ENCODE results near the gene RFNG.

RFNG gene

DNA sequence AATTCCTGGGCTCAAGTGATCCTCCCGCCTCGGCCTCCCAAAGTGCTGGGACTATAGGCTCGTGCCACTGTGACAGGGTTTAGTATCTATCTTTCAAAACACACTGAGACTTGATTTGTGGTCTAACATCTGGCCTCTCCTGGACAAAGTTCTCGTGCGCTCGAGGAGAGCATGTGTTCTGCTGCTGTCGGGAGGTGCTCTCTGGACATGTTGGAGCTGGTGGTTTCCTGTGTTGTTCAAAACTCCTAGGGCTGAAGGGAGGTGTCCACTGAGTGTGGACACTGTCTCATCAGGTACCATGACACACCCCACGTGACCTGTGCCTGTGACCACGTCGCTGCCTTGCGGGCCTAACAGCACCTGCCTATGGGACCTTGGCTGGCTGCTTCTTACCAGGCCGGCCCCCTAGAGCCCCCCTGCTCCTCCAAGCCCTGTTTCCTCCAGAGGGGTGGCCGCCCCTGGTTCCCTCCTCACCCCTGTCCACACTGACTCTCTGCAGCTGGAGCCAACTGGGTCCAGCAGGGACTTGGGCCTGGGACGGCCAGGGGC is 5.6 kb downstream of the RFNG start:
- TF ChIP-seq, protein P1, sequence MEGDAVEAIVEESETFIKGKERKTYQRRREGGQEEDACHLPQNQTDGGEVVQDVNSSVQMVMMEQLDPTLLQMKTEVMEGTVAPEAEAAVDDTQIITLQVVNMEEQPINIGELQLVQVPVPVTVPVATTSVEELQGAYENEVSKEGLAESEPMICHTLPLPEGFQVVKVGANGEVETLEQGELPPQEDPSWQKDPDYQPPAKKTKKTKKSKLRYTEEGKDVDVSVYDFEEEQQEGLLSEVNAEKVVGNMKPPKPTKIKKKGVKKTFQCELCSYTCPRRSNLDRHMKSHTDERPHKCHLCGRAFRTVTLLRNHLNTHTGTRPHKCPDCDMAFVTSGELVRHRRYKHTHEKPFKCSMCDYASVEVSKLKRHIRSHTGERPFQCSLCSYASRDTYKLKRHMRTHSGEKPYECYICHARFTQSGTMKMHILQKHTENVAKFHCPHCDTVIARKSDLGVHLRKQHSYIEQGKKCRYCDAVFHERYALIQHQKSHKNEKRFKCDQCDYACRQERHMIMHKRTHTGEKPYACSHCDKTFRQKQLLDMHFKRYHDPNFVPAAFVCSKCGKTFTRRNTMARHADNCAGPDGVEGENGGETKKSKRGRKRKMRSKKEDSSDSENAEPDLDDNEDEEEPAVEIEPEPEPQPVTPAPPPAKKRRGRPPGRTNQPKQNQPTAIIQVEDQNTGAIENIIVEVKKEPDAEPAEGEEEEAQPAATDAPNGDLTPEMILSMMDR (IDR thresholded peaks at IDR 0.05), result no peak

DNA sequence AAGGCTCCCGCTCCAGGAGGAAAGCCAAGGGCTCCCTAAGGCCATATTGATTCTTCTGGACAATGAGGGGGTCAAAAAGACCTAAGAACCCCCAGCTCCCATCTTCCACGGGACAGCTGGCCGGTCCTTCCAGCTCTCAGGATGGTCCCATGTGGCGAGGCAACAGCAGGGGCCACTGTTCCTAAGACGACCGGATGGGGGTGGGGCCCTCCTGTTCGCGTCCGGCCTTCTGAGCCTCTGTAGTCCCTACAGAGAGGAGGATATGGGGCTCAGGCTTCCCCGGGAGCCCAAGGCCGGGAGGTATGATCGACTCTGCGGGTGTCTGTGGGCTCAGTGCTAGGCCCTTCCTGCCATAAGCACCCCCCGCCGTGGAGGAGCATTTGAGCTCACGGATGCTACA is 8.1 kb downstream of the RFNG start:
- TF ChIP-seq, protein P1 (IDR thresholded peaks at IDR 0.05), result no peak

DNA sequence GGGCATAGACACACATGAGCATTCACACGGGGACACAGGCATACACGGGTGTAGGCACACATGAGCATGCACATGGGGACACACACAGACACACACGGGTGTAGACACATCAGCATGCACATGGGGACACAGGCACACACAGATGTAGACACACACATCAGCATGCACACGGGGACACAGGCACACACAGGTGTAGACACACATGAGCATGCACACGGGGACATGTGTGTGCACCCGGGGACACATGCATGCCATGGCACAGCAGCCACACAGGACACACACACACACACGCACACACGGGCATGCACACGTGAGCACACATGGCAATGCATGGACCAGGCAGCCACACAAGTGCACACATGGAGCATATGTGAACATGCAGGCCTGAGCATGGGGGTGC is 9.0 kb downstream of the RFNG start:
- TF ChIP-seq, protein P1 (IDR thresholded peaks at IDR 0.05), result no peak

DNA sequence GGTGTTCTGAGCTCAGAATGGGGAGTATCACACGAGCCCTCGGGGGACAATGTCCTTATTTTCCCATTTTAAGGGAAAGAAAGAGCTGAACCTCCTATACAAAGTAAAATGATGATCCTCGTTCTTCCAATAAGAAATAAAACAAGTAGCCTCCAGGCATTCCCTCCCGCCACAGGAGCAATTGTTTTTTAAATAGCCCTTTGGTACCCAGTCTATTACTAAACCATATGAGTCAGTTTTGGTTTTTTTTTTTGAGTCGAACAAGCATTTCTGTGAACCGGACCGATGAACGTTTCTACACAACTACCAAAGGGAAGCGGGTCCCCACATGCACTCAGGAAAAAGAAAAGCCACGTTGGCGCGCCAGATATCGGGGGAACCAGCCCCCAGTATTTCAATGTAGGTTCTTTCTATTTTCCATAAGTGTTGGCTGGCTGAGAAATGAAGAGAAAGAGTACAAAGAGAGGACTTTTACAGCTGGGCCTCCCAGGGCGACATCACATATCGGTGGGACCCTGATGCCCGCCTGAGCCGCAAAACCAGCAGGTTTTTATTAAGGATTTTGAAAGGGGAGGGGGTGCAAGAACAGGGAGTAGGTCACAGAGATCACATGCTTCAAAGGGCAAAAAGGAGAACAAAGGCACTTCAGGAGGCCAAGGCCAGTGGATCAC is 10.3 kb downstream of the RFNG start:
- TF ChIP-seq, protein P1 (IDR thresholded peaks at IDR 0.05), result no peak

DNA sequence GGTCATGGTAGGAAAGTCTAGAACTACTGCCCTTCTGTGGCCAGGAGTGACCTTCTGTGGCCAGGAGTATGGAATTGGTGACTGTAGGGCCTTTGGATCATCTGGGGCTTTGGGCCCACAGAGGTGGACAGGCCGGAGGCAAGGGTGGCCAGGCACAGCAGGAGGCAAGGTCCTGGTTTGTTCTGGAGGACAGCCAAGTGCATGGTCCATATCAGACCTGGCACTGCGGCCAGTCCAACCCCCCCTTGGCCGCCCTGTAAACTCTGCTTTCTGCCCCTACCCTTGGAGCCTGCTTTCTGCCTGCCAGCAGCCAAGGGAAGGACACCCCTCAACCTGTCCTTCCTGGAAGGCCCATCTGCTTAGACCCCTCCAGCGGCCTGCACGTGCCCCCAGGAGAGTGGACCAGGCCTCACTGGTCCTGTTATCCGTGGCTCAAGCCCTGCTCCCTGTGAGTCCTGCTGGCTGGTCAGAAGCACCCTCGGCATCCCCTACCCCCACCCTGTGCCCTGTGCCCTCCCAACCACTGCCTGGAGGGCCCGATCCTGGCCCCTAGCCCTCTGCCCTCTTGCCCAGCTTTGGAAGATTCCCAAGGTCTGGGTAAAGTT is 11.8 kb downstream of the RFNG start:
- TF ChIP-seq, protein P1 (IDR thresholded peaks at IDR 0.05), result no peak

DNA sequence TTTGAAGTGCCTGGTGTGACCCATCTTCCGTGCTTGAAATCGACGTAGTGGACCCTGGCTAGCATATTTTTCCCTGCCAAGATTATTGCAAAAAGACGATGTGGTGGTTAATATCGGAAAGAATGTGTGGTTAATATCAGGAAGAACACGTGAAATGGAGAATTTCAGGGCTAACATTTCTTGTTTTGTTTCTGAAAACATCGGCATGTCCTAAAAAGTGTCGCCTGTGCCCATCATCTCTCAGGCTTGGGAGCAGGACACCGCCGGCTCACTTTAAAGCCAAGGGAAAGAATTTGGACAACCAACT is 13.8 kb downstream of the RFNG start:
- TF ChIP-seq, protein P1 (IDR thresholded peaks at IDR 0.05), result no peak

DNA sequence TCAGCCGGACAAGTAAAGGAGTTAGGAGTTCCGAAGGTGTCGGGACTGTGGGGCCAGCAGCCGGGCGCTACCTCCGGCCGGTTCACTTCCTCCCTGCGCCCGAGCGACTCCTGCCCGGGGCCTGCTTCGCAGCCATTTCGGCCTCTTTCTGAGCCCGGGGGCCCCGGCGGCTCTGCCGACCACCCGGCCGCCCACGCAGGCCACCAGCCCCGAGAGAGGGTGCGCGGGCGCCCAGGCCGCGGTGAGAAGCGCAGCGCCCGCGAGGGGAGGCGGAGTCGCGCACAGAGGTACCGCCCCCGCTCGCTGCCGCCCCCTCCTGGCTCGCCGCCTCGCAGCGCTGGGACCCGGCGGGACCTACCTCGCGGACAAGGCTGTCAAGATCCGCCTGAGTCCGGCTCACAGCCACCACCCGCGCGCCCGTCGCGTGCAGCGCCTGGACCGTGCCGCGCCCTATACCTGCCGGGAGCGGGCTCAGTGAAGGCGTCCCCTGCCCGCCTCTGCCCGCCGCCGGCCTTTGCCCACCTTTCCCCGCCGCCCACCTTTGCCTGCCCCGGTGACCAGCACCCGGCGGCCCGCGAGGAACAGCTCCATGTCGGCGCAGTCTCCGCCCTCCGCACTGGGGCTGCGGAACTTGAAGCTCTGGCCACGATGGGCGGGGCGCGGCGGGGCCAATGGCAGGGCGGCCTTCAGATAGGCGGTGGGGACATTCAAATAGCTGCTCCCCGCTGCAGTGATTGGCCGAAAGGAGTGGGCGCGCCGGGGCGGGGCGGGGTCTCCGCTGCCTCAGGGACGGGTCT is 14.3 kb downstream of the RFNG start, which contains the start of gene DCXR:
Gene DCXR (minus strand): TSS at position 606 of the 797 bp plus-strand sequence. CDS start 15 bp downstream, at position 591.
- TF ChIP-seq, protein P1 (IDR thresholded peaks at IDR 0.05), result peak; percentile 85

Measured in LNCAP (cell line).